ENCODE data around the gene DGKZ.

GRCh38 chr11:46389450-46390330 lies 42.4 kb downstream of the DGKZ start:
- TF ChIP-seq JUN (IDR thresholded peaks at IDR 0.05; ENCODE audit: borderline replicate concordance, insufficient read depth, insufficient read length, low read depth) (no peak), CTCF (IDR thresholded peaks at IDR 0.05; ENCODE audit: extremely low read depth in 1 of 2, insufficient read depth in 1 of 2, low read depth in 1 of 2, low read length in 2 of 2) (peak; percentile 95), POLR2A (IDR thresholded peaks at IDR 0.05; ENCODE audit: low read depth, low read length) (no peak)
